ENCODE results near the gene PRELID2. TPM values are rescaled to one million over a fixed set of nuclear protein-coding genes. Genes with fewer than 3 reads are reported as not detected.

Gene PRELID2
- 3.8 and 5.3 TPM in 2 replicates for polyA plus RNA-seq (2012; rRNA removed)
- polyA plus RNA-seq (2012; cell fraction: cytosol; rRNA removed), result 5.6 and 6.8 TPM in 2 replicates
- polyA plus RNA-seq (2012; cell fraction: nucleus; rRNA removed), result 2.6 and 3.1 TPM in 2 replicates

GRCh38 chr5:145834917-145835847 lies at the start of gene PRELID2:
Gene PRELID2 (minus strand): TSS chr5:145835342. CDS start chr5:145835251, 91 bp downstream.
- H3K9me2 ChIP-seq, result no peaks in the 10 kb centered on the region
- no peaks in the 10 kb centered on the region for H3K36me3 ChIP-seq (replicated peaks in 1 of 2; ENCODE audit: control insufficient read depth in 1 of 2, insufficient read depth in 2 of 2, low read length in 1 of 2)
- peaks cover 6% of the 10 kb centered on the region; the same call in 1 of the 2 replicates for H3K79me2 ChIP-seq (ENCODE audit: insufficient read depth)
- no peaks in the 10 kb centered on the region for H3K9me3 ChIP-seq
- H3K9ac ChIP-seq, result peak within 1 kb of the TSS; percentile 76
- H3K4me2 ChIP-seq, result peak within 1 kb of the TSS; percentile 89
- H3F3A ChIP-seq (replicated peaks; ENCODE audit: insufficient read depth), result peaks cover 14% of the 10 kb centered on the region
- no peaks in the 10 kb centered on the region for H4K20me1 ChIP-seq (ENCODE audit: insufficient read depth)
- CTCF ChIA-PET, result interaction anchor here (0.8 to 1.8 kb wide), 4 partner anchors 9 to 295 kb away, joined by 3 to 10 read pairs (median 4); no protein-coding TSS in a partner anchor
- peaks cover 12 to 18% of the 10 kb centered on the region in 2 experiments for H3K4me1 ChIP-seq (ENCODE audit: control insufficient read depth in 1 of 2, insufficient read depth in 2 of 2, low read depth in 1 of 2, low read length in 1 of 2)
- 15% methylated on average over 27 of the region's 71 CpGs for WGBS (ENCODE audit: low lambda C conversion rate)
- peak within 1 kb of the TSS; percentile 92 for H2AFZ ChIP-seq (ENCODE audit: low read depth)
- POLR2A ChIA-PET, result interaction anchor here (0.6 to 2.1 kb wide), 2 partner anchors 11 to 114 kb away, joined by 3 to 4 read pairs; no protein-coding TSS in a partner anchor
- peak within 1 kb of the TSS; percentile 56 to 58 for H3K27ac ChIP-seq (ENCODE audit: low read depth in 2 of 2, low read length in 1 of 2)
- H3K4me3 ChIP-seq (ENCODE audit: low read depth in 2 of 2, low read length in 1 of 2), result peak within 1 kb of the TSS; percentile 70 to 71
- H3K27me3 ChIP-seq (ENCODE audit: insufficient read depth), result no peaks in the 10 kb centered on the region
- DNase-seq, result peak; percentile 89
- TF ChIP-seq, protein P1, sequence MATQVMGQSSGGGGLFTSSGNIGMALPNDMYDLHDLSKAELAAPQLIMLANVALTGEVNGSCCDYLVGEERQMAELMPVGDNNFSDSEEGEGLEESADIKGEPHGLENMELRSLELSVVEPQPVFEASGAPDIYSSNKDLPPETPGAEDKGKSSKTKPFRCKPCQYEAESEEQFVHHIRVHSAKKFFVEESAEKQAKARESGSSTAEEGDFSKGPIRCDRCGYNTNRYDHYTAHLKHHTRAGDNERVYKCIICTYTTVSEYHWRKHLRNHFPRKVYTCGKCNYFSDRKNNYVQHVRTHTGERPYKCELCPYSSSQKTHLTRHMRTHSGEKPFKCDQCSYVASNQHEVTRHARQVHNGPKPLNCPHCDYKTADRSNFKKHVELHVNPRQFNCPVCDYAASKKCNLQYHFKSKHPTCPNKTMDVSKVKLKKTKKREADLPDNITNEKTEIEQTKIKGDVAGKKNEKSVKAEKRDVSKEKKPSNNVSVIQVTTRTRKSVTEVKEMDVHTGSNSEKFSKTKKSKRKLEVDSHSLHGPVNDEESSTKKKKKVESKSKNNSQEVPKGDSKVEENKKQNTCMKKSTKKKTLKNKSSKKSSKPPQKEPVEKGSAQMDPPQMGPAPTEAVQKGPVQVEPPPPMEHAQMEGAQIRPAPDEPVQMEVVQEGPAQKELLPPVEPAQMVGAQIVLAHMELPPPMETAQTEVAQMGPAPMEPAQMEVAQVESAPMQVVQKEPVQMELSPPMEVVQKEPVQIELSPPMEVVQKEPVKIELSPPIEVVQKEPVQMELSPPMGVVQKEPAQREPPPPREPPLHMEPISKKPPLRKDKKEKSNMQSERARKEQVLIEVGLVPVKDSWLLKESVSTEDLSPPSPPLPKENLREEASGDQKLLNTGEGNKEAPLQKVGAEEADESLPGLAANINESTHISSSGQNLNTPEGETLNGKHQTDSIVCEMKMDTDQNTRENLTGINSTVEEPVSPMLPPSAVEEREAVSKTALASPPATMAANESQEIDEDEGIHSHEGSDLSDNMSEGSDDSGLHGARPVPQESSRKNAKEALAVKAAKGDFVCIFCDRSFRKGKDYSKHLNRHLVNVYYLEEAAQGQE (IDR thresholded peaks at IDR 0.05; ENCODE audit: low read depth, low read length), result no peak
- TF ChIP-seq NRF1 (IDR thresholded peaks at IDR 0.05; ENCODE audit: low read depth, low read length) (0 out of 2 replicates have a peak, but pooled peaks have one; percentile 25), ZBTB33 (IDR thresholded peaks at IDR 0.05; ENCODE audit: borderline replicate concordance, low read depth) (no peak), SMC3 (IDR thresholded peaks at IDR 0.05; ENCODE audit: low read depth, low read length) (0 out of 2 replicates have a peak, but pooled peaks have one; percentile 7), EZH2phosphoT487 (IDR thresholded peaks at IDR 0.05; ENCODE audit: borderline replicate concordance, low read depth) (no peak), FOSL2 (IDR thresholded peaks at IDR 0.05; ENCODE audit: borderline replicate concordance, low read depth) (no peak), EP300 (IDR thresholded peaks at IDR 0.05; ENCODE audit: borderline replicate concordance in 1 of 2, low read depth in 1 of 2, low read length in 1 of 2) (no peak), RFX5 (IDR thresholded peaks at IDR 0.05; ENCODE audit: low read length) (no peak), USF2 (IDR thresholded peaks at IDR 0.05; ENCODE audit: borderline replicate concordance, low read depth, low read length) (no peak), YY1 (IDR thresholded peaks at IDR 0.05; ENCODE audit: low read depth) (0 out of 2 replicates have a peak, but pooled peaks have one; percentile 55), SIN3A (IDR thresholded peaks at IDR 0.05; ENCODE audit: borderline replicate concordance, low read depth, low read length) (no peak), TAF1 (IDR thresholded peaks at IDR 0.05; ENCODE audit: borderline replicate concordance, low read depth, low read length) (peak; percentile 57; the same call in 1 of the 2 replicates), FOXM1 (IDR thresholded peaks at IDR 0.05; ENCODE audit: low read depth) (no peak), NFIC (IDR thresholded peaks at IDR 0.05; ENCODE audit: borderline replicate concordance) (peak; percentile 3; the same call in 1 of the 2 replicates), ELF1 (IDR thresholded peaks at IDR 0.05) (no peak; the same call in 1 of the 2 replicates), GATA2 (CRISPR knock-in tag; IDR thresholded peaks at IDR 0.05) (no peak)
- TF ChIP-seq, protein P2, sequence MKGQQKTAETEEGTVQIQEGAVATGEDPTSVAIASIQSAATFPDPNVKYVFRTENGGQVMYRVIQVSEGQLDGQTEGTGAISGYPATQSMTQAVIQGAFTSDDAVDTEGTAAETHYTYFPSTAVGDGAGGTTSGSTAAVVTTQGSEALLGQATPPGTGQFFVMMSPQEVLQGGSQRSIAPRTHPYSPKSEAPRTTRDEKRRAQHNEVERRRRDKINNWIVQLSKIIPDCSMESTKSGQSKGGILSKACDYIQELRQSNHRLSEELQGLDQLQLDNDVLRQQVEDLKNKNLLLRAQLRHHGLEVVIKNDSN (IDR thresholded peaks at IDR 0.05; ENCODE audit: borderline replicate concordance, low read depth), result no peak
- TF ChIP-seq, protein P3, sequence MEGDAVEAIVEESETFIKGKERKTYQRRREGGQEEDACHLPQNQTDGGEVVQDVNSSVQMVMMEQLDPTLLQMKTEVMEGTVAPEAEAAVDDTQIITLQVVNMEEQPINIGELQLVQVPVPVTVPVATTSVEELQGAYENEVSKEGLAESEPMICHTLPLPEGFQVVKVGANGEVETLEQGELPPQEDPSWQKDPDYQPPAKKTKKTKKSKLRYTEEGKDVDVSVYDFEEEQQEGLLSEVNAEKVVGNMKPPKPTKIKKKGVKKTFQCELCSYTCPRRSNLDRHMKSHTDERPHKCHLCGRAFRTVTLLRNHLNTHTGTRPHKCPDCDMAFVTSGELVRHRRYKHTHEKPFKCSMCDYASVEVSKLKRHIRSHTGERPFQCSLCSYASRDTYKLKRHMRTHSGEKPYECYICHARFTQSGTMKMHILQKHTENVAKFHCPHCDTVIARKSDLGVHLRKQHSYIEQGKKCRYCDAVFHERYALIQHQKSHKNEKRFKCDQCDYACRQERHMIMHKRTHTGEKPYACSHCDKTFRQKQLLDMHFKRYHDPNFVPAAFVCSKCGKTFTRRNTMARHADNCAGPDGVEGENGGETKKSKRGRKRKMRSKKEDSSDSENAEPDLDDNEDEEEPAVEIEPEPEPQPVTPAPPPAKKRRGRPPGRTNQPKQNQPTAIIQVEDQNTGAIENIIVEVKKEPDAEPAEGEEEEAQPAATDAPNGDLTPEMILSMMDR (IDR thresholded peaks at IDR 0.05), result peak; percentile 35; the same call in 1 of the 2 replicates
- TF ChIP-seq, protein P4, sequence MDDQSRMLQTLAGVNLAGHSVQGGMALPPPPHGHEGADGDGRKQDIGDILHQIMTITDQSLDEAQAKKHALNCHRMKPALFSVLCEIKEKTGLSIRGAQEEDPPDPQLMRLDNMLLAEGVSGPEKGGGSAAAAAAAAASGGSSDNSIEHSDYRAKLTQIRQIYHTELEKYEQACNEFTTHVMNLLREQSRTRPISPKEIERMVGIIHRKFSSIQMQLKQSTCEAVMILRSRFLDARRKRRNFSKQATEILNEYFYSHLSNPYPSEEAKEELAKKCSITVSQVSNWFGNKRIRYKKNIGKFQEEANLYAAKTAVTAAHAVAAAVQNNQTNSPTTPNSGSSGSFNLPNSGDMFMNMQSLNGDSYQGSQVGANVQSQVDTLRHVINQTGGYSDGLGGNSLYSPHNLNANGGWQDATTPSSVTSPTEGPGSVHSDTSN (IDR thresholded peaks at IDR 0.05), result no peak

Measured in SK-N-SH (cell line).